B cell (primary cell): ENCODE results near the gene TPSB2. TPM values are rescaled to one million over a fixed set of nuclear protein-coding genes. Genes with fewer than 3 reads are reported as not detected.
A peak's percentile ranks its signal among the peaks of the same experiment; 100 is the strongest.
"Not testable (repeated sequence)": the region's sequence is repeated elsewhere in the genome, so short reads cannot be mapped to it uniquely, and the experiment has no call there.

ENCODE experiments used
- ATAC-seq: fragments of 200-7000 bp; cut with Tn5 transposase; one replicate; pipeline ENCODE4 v1.10.0; 2021; ENCODE audit warnings: low read depth, mild to moderate bottlenecking, moderate number of reproducible peaks, moderate library complexity
- CTCF ChIA-PET: fragments of 350-600 bp; sonication (Branson Sonifier 250); formaldehyde crosslinking; loops from one replicate; lab custom pipeline; 2021; ENCODE audit warnings: antibody characterized with exemption, inconsistent platforms; lab: Charles Lee
- POLR2A ChIA-PET: fragments of 350-600 bp; sonication (Branson Sonifier 250); formaldehyde crosslinking; loops from one replicate; lab custom pipeline; 2021; ENCODE audit warnings: antibody characterized with exemption; lab: Charles Lee
- DNase-seq: peaks from one replicate; pipeline ENCODE4 v3.0.0; 2013
- H2AFZ ChIP-seq: 2 replicates; pipeline ENCODE4 v1.6.1; 2012; ENCODE audit warnings: mild to moderate bottlenecking, low read depth, low read length; ENCODE audit not compliant: insufficient read depth, poor library complexity, severe bottlenecking
- H3K27ac ChIP-seq, 2 donors: 1 replicate in 1 of 2; 2 replicates in 1 of 2; pipeline ENCODE4 v1.5.1; 2012 to 2013; ENCODE audit warnings: low read length in 2 of 2, mild to moderate bottlenecking in 2 of 2, moderate library complexity in 1 of 2
- H3K27me3 ChIP-seq, 4 experiments: fragments of 200-600 bp in 1 of 4; sonication (generic) in 1 of 4; replicated peaks in 1 of 4; 1 replicate in 2 of 4; 2 replicates in 2 of 4; pipeline versions ENCODE4 v1.6.1 to v1.7.0; 2013 to 2016; ENCODE audit warnings: low read length in 3 of 4, mild to moderate bottlenecking in 2 of 4, mixed read lengths in 1 of 4, moderate library complexity in 1 of 4; ENCODE audit not compliant: insufficient read depth in 4 of 4, control insufficient read depth in 3 of 4; ENCODE audit errors: control extremely low read depth in 1 of 4
- H3K36me3 ChIP-seq, 2 experiments: replicated peaks in 1 of 2; 1 replicate in 1 of 2; 2 replicates in 1 of 2; pipeline versions ENCODE4 v1.6.1 to v1.7.1; 2013; ENCODE audit warnings: low read length in 1 of 2; ENCODE audit not compliant: insufficient read depth in 2 of 2, control insufficient read depth in 1 of 2; ENCODE audit errors: control extremely low read depth in 1 of 2, extremely low read depth in 1 of 2
- H3K4me1 ChIP-seq, 2 donors: fragments of 200-600 bp in 1 of 2; sonication (generic) in 1 of 2; 1 replicate in 1 of 2; 2 replicates in 1 of 2; pipeline versions ENCODE4 v1.5.1 to v1.6.1; 2013 to 2017; ENCODE audit warnings: low read length in 2 of 2; ENCODE audit not compliant: control insufficient read depth in 2 of 2, insufficient read depth in 2 of 2
- H3K4me2 ChIP-seq: replicated peaks from 2 replicates; pipeline ENCODE3; 2012; ENCODE audit warnings: mild to moderate bottlenecking, low read depth, low read length; ENCODE audit not compliant: poor library complexity, severe bottlenecking
- H3K4me3 ChIP-seq, 5 experiments: fragments of 200-600 bp in 1 of 5; sonication (generic) in 1 of 5; 1 replicate in 3 of 5; 2 replicates in 2 of 5; pipeline versions ENCODE4 v1.5.1 to v1.7.0; 2011 to 2016; ENCODE audit warnings: low read length in 4 of 5, mild to moderate bottlenecking in 4 of 5, low read depth in 2 of 5, control low read depth in 1 of 5, moderate library complexity in 1 of 5; ENCODE audit not compliant: insufficient read depth in 1 of 5; ENCODE audit errors: control extremely low read depth in 1 of 5, extremely low read depth in 1 of 5
- H3K79me2 ChIP-seq: fragments of 200-600 bp; sonication (generic); one replicate; pipeline ENCODE4 v1.6.0; 2016; ENCODE audit warnings: low read length; ENCODE audit not compliant: control insufficient read depth, insufficient read depth
- H3K9ac ChIP-seq: fragments of 200-600 bp; sonication (generic); 2 replicates; pipeline ENCODE4 v1.6.1; 2017; ENCODE audit warnings: mild to moderate bottlenecking, low read length, moderate library complexity
- H3K9me3 ChIP-seq, 3 donors: one replicate each; pipeline versions ENCODE4 v1.6.1 to v1.7.1; 2013; ENCODE audit warnings: low read length in 2 of 3; ENCODE audit not compliant: control insufficient read depth in 2 of 3, insufficient read depth in 1 of 3; ENCODE audit errors: control extremely low read depth in 1 of 3
- H4K20me1 ChIP-seq: 2 replicates; pipeline ENCODE4 v1.6.0; 2012; ENCODE audit warnings: mild to moderate bottlenecking, low read length; ENCODE audit not compliant: insufficient read depth, control insufficient read depth, poor library complexity, severe bottlenecking
- H3K27ac Mint-ChIP-seq: one replicate; pipeline ENCODE4 v1.8.0; 2021; ENCODE audit warnings: mixed read lengths
- H3K27me3 Mint-ChIP-seq: one replicate; pipeline ENCODE4 v1.8.0; 2021; ENCODE audit warnings: mixed read lengths
- H3K4me1 Mint-ChIP-seq: one replicate; pipeline ENCODE4 v1.8.0; 2021; ENCODE audit warnings: mixed read lengths
- H3K4me3 Mint-ChIP-seq: one replicate; pipeline ENCODE4 v1.8.0; 2021; ENCODE audit warnings: mixed read lengths
- H3K9me3 Mint-ChIP-seq: one replicate; pipeline ENCODE4 v1.8.0; 2022; ENCODE audit warnings: mixed read lengths; ENCODE audit not compliant: insufficient read depth
- WGBS: methylation state at CpG from one replicate; pipeline ENCODE4 v1.1.5; 2013; ENCODE audit warnings: missing lambda C conversion rate; ENCODE audit not compliant: insufficient coverage; 5-methylcytosine and 5-hydroxymethylcytosine counted together
- intact Hi-C: fragments of 100-400 bp; cut with micrococcal nuclease; formaldehyde crosslinking; loops from one replicate; pipeline ENCODE4 v1.10.0; 2022
- polyA plus RNA-seq: library from polyadenylated mRNA; depleted of rRNA; stranded (reverse); fragments of >200 nt; gene quantifications from 2 replicates; pipeline ENCODE4 v1.2.3, GENCODE V29; 2012
- total RNA-seq, 2 donors: library from RNA; stranded (reverse); fragments of 120-200 nt in 1 of 2; gene quantifications; 1 replicate in 1 of 2; 2 replicates in 1 of 2; pipeline versions ENCODE4 v1.2.3 to v1.2.4, GENCODE V29; 2013 to 2022

TPSB2 gene
- total and polyA plus RNA-seq, 2 donors (not counting 1 experiment from before 2014, with no cell fraction given) = not detected

GRCh38 chr16:1254821-1255220, 24.8 kb upstream of the TPSB2 start:
- H3K27ac ChIP-seq, intact Hi-C loops, H2AFZ ChIP-seq, H4K20me1 ChIP-seq, H3K9ac ChIP-seq, H3K79me2 ChIP-seq, H3K4me1 Mint-ChIP-seq, H3K27me3 Mint-ChIP-seq, CTCF ChIA-PET, ATAC-seq, H3K27ac Mint-ChIP-seq, H3K4me1 ChIP-seq, H3K9me3 ChIP-seq, H3K4me2 ChIP-seq, H3K36me3 ChIP-seq, DNase-seq, H3K9me3 Mint-ChIP-seq, H3K4me3 Mint-ChIP-seq, H3K4me3 ChIP-seq: not testable (repeated sequence)
- POLR2A ChIA-PET = interaction anchor here (0.7 kb wide), 1 partner anchor 470 kb away, joined by 6 read pairs; no protein-coding TSS in a partner anchor
- H3K27me3 ChIP-seq = peaks cover 0 to 28% (median 4%) of the 10 kb centered on the region in 4 experiments
- 100% methylated on average over 2 of the region's 3 CpGs for WGBS

DNA sequence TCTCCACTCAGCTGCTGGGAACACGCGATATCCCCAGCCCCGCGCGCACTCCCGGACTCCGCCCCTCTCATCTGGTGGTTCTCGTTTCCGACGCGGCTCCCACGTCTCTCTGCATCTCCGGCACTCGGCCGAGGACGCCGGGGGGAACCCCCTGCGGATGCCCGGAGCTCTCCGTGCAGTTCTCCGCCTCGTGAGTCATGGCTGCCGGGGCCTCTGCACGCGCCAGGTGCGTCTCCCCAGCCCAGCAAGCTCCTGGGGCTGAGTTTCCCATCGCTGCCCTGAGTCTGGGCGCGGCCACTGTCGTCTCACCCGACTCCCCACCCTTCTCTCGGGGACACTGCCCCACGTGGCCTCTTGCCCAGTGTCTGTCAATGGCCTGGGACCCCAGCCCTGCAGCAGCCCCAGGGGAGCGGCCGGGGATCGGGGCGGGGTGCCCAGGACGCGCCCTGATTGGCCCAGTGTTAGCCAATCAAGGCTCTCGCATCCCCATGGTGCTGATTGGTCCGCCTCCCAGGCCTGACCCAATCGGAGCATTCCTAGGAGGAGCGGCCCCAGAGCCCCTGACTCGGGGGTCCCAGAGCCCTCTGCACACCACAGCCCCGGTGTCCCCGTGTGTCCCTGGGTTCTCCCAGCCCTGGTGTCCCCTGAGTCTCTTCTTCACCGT, 23.8 kb upstream of the TPSB2 start:
- H3K27ac Mint-ChIP-seq, H3K27ac ChIP-seq, H3K9ac ChIP-seq, H3K27me3 Mint-ChIP-seq, ATAC-seq, H3K9me3 ChIP-seq, DNase-seq, H3K4me3 ChIP-seq, H3K79me2 ChIP-seq, CTCF ChIA-PET, H3K9me3 Mint-ChIP-seq, H3K4me1 ChIP-seq, H3K36me3 ChIP-seq, H3K4me3 Mint-ChIP-seq, H3K4me2 ChIP-seq, H3K4me1 Mint-ChIP-seq, intact Hi-C loops, H4K20me1 ChIP-seq, POLR2A ChIA-PET, H2AFZ ChIP-seq: not testable (repeated sequence)
- H3K27me3 ChIP-seq = peaks cover 0 to 18% (median under 1%) of the 10 kb centered on the region in 4 experiments
- WGBS = no CpG with 5 or more reads among the region's 47 CpGs

- CTCF ChIA-PET, H3K4me1 ChIP-seq, DNase-seq, H4K20me1 ChIP-seq, H3K4me2 ChIP-seq, H3K27me3 ChIP-seq, H3K9ac ChIP-seq, H2AFZ ChIP-seq, H3K27me3 Mint-ChIP-seq, H3K9me3 ChIP-seq, intact Hi-C loops, H3K79me2 ChIP-seq, H3K27ac Mint-ChIP-seq, POLR2A ChIA-PET, H3K36me3 ChIP-seq, H3K9me3 Mint-ChIP-seq, H3K27ac ChIP-seq, H3K4me3 ChIP-seq, H3K4me1 Mint-ChIP-seq, H3K4me3 Mint-ChIP-seq: not testable (repeated sequence)
- peak; percentile 97 for ATAC-seq
- WGBS = no CpG with 5 or more reads among the region's 43 CpGs
These were observed 19.2 kb upstream of the TPSB2 start for GRCh38 chr16:1249031-1249755.
